ENCODE data around the gene SLC15A3. TPM values are rescaled to one million over a fixed set of nuclear protein-coding genes. Genes with fewer than 3 reads are reported as not detected.

SLC15A3 gene
- total RNA-seq, 1 experiment from 2014 or later = 6.8 TPM

DNA sequence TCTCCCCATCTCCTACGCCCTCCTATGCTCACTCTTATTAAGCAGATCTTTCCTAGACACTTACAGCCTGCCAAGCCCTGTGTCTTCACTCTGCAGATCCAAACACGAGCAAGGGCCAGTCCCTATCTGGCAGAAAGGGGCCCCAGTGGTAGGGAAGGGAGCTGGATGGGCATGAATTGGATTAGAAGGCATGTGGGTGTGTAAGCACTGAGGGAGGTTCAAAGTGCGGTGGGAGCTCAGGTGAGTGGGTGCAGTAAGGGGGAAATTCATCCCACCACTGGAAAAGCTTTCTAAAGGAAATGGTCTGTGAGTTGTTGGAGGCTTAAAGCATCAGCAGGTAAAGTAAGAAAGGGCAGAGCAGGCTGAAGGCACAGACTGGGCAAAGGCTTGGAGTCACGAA lies 22.2 kb downstream of the SLC15A3 start:
- H3K27ac Mint-ChIP-seq (ENCODE audit: unreplicated experiment) = no peak overlapping the region
- intact Hi-C loops (cut with micrococcal nuclease; ENCODE audit: unreplicated experiment) = no loop called here
- no peak for TF ChIP-seq CTCF (IDR thresholded peaks at IDR 0.05; ENCODE audit: unreplicated experiment)
- peaks cover 21% of the 10 kb centered on the region for H3K36me3 Mint-ChIP-seq (ENCODE audit: insufficient read depth, unreplicated experiment)
- BruUV-seq (replicated peaks) = no TSS peak
- CTCF ChIA-PET = no interaction called here
- no peaks in the 10 kb centered on the region for H3K27me3 Mint-ChIP-seq (ENCODE audit: unreplicated experiment)
- H3K9me3 Mint-ChIP-seq (ENCODE audit: low read depth, unreplicated experiment) = no peaks in the 10 kb centered on the region
- H3K4me3 Mint-ChIP-seq (ENCODE audit: low read depth, unreplicated experiment) = no peak overlapping the region
- DNase-seq = no peak
- H3K4me1 Mint-ChIP-seq (ENCODE audit: low read depth, unreplicated experiment) = peaks cover 15% of the 10 kb centered on the region

- Mint-ChIP-seq H3K9me3 (ENCODE audit: low read depth, unreplicated experiment) (no peaks in the 10 kb centered on the region), H3K27me3 (ENCODE audit: unreplicated experiment) (no peaks in the 10 kb centered on the region), H3K27ac (ENCODE audit: unreplicated experiment) (no peak overlapping the region), H3K4me1 (ENCODE audit: low read depth, unreplicated experiment) (peaks cover 15% of the 10 kb centered on the region), H3K36me3 (ENCODE audit: insufficient read depth, unreplicated experiment) (peaks cover 26% of the 10 kb centered on the region), H3K4me3 (ENCODE audit: low read depth, unreplicated experiment) (no peak overlapping the region)
- no peak for TF ChIP-seq CTCF (IDR thresholded peaks at IDR 0.05; ENCODE audit: unreplicated experiment)
- no TSS peak for BruUV-seq (replicated peaks)
- intact Hi-C loops (cut with micrococcal nuclease; ENCODE audit: unreplicated experiment) = no loop called here
- no peak for DNase-seq
- CTCF ChIA-PET = no interaction called here
Measured at GRCh38 chr11:60928563-60929001, 23.4 kb downstream of the SLC15A3 start.

- TF ChIP-seq CTCF (IDR thresholded peaks at IDR 0.05; ENCODE audit: unreplicated experiment) = no peak
- no TSS peak for BruUV-seq (replicated peaks)
- CTCF ChIA-PET = interaction anchor here (1.5 kb wide), 1 partner anchor 12 kb away, joined by 5 read pairs; no protein-coding TSS in a partner anchor
- Mint-ChIP-seq H3K4me1 (ENCODE audit: low read depth, unreplicated experiment) (peaks cover 15% of the 10 kb centered on the region), H3K27ac (ENCODE audit: unreplicated experiment) (no peak overlapping the region), H3K27me3 (ENCODE audit: unreplicated experiment) (no peaks in the 10 kb centered on the region), H3K4me3 (ENCODE audit: low read depth, unreplicated experiment) (no peak overlapping the region), H3K9me3 (ENCODE audit: low read depth, unreplicated experiment) (no peaks in the 10 kb centered on the region), H3K36me3 (ENCODE audit: insufficient read depth, unreplicated experiment) (peaks cover 26% of the 10 kb centered on the region)
- intact Hi-C loops (cut with micrococcal nuclease; ENCODE audit: unreplicated experiment) = no loop called here
- no peak for DNase-seq
Measured at GRCh38 chr11:60927600-60927999, 24.4 kb downstream of the SLC15A3 start.

DNA sequence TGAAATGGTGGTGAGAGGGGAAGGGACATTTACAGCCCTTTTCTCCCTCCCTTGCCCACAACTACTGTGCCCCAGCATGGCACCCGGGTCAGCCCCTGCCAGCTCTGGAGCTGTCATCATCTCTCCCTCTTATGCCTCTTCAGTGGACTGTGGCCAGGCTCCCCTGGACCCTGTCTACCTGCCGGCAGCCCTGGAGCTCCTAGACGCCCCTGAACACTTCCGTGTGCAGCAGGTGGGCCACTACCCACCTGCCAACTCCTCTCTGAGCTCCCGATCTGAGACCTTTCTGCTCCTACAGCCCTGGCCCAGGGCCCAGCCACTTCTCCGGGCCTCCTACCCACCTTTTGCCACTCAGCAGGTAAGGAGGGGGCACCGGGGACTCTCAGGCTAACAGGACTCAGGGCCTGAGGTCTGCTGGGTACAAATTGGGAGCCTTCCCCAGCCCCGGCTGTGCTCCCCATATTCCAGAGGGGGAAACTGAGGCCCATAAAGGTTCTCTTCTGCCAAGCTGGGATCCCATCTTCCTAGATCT lies 24.8 kb downstream of the SLC15A3 start:
- CTCF ChIA-PET = interaction anchor here (1.5 kb wide), 1 partner anchor 12 kb away, joined by 5 read pairs; no protein-coding TSS in a partner anchor
- Mint-ChIP-seq H3K4me1 (ENCODE audit: low read depth, unreplicated experiment) (peaks cover 15% of the 10 kb centered on the region), H3K27ac (ENCODE audit: unreplicated experiment) (no peak overlapping the region), H3K9me3 (ENCODE audit: low read depth, unreplicated experiment) (no peaks in the 10 kb centered on the region), H3K4me3 (ENCODE audit: low read depth, unreplicated experiment) (no peak overlapping the region), H3K36me3 (ENCODE audit: insufficient read depth, unreplicated experiment) (peaks cover 26% of the 10 kb centered on the region), H3K27me3 (ENCODE audit: unreplicated experiment) (no peaks in the 10 kb centered on the region)
- DNase-seq = no peak
- intact Hi-C loops (cut with micrococcal nuclease; ENCODE audit: unreplicated experiment) = no loop called here
- TF ChIP-seq CTCF (IDR thresholded peaks at IDR 0.05; ENCODE audit: unreplicated experiment) = no peak
- no TSS peak for BruUV-seq (replicated peaks)

All from Calu3 (cell line).